Adipose tissue (tissue), 3 donors: ENCODE data around the gene CUL9. TPM values are rescaled to one million over a fixed set of nuclear protein-coding genes. Genes with fewer than 3 reads are reported as not detected.

Experiments used
- H3K27ac ChIP-seq: one replicate; pipeline ENCODE4 v1.5.1; 2013; ENCODE audit warnings: low read depth, low read length
- WGBS, 3 donors: extraction: QIAGEN DNeasy Blood & Tissue Kit; methylation state at CpG; one replicate each; pipeline ENCODE4 v1.1.7; 2013; 5-methylcytosine and 5-hydroxymethylcytosine counted together
- polyA plus RNA-seq, 3 donors: library from polyadenylated mRNA; stranded (reverse); fragments of 200-250 nt; gene quantifications; one replicate each; pipeline ENCODE4 v1.2.3, GENCODE V29; 2013
- donor health status: healthy with polysubstance abuse.
- donor health status: Bipolar disorder and iron deficiency.
- donor health status: healthy.

CUL9 gene
- polyA plus RNA-seq, 3 donors: 11.0 to 40.8 (median 20.4) TPM

DNA sequence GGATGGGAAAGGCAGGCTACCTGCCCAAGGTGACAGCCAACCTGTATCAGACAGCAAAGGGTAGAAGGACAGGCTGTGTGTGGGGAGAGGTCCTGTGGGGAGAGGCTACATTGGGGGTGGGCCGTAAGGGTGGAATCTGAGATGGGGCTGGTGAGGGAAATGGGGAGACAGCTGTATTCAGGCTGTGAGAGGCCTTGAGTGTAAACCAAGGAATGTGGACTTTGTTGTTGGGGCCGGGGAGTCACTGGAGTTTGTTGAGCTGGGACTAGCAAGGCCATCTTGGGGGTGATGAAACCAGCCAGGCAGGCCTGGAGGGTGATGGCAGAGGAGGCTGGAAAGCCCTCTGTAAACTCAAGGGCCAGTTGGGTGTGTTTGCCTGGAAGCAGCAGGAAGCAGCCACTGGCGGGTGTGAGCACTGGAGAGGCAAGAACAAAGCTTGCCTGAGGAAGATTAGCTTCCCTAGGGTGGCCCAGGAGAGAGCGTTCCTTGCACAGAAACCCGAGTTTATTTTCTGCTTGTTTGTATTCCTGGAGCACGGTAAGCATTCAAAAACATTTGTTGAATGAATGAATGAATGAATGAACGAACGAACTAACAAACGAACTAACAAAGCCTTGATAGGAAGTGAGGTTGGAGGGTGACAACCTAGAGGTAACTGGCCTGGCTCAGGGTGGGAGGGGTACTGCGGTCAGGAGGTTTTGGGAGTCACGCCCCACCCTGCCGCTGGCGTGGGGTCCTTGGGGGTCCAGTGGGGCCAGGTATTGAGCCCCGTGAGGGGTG is 80.2 kb downstream of the CUL9 start:
- H3K27ac ChIP-seq: no peak overlapping the region
- 80 to 83% (median 80%) methylated on average over 14 of the region's 14 CpGs for WGBS, 3 donors

DNA sequence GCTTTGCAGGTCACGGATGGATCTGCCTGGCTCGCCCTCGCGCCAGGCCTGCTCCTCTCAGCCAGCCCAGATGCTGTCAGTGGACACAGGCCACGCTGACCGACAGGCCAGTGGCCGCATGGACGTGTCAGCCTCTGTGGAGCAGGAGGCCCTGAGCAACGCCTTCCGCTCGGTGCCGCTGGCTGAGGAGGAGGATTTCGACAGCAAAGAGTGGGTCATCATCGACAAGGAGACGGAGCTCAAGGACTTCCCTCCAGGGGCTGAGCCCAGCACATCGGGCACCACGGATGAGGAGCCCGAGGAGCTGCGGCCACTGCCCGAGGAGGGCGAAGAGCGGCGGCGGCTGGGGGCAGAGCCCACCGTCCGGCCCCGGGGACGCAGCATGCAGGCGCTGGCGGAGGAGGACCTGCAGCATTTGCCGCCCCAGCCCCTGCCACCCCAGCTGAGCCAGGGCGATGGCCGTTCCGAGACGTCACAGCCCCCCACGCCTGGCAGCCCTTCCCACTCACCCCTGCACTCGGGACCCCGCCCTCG is 80.9 kb downstream of the CUL9 start:
- 88 to 91% (median 89%) methylated on average over 37 to 39 of the region's 39 CpGs for WGBS, 3 donors

GRCh38 chr6:43263314-43264178 is 81.5 kb downstream of the CUL9 start:
- H3K27ac ChIP-seq: no peak overlapping the region
- WGBS, 3 donors: 55 to 57% (median 57%) methylated on average over 12 of the region's 12 CpGs

More for the DNA sequence above, 80.9 kb downstream of the CUL9 start:
- no peak overlapping the region for H3K27ac ChIP-seq

DNA sequence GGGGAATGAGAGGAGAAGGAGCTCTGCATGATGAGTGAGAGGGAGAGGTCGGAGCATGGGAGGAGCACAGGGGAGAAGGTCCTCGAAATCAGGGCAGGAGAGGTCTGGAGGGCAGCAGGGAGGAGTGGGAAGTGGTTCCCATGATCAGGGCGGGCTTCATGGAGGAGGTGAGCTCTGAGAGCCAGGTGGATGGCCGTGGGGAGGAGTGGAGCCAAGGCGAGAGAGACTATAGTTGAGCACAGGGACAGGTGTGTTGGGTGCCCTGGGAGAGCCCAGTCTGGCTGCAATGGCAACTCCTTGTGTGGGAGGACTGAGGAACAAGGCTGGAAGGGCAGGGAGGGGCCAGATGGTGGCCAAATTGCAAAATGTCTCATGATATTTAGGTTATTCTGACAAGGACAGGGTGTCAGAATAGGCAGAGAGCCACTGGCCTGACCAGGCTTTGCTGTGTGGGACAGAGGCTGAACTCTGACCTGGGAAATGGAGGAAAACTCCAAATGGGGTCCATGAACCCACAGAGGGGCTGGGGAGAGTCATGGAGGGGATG is 82.7 kb downstream of the CUL9 start:
- no peak overlapping the region for H3K27ac ChIP-seq
- 83 to 90% (median 86%) methylated on average over 5 of the region's 5 CpGs for WGBS, 3 donors

DNA sequence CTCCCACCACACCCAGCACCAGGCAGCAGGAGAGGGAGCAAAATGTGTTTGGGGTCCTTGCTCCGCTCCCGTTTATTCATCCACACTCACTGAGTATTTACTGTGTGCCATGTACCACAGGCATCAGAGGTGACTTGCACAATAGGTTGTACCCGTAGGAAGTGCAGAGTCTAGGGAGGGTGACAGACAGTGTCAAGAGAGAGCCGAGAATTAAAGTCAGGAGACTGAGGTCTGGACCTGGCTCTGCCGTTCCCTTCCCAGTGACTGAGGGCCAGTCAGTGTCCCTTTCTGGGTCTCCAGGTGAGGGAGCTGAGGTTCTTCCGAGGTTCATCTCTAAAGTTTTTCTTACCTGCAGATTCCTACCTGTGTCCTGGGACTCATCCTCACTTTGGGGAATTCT is 83.6 kb downstream of the CUL9 start:
- H3K27ac ChIP-seq: no peak overlapping the region
- WGBS, 3 donors: 85 to 94% (median 93%) methylated on average over 6 of the region's 6 CpGs

GRCh38 chr6:43267619-43268354 is 85.8 kb downstream of the CUL9 start:
- WGBS, 3 donors: 39 to 84% (median 77%) methylated on average over 7 of the region's 7 CpGs
- no peak overlapping the region for H3K27ac ChIP-seq

DNA sequence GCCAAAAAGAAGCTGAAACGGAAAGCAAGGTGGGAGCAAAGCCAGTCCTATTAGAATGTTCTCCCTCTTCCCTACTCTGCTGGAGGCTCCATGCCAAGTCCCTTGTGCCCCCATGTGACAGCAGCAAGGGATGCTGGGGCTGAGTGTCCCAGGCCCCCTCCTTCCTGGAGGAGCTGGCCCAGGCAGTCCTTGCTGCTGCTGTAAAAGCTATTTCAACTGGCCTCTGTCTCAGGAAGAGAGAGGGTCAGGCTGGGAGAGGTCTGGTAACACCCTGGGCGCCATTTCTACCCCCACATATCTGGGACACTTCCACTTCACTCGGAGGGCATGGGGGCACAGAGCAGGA is 86.3 kb downstream of the CUL9 start:
- WGBS, 3 donors: 50 to 73% (median 51%) methylated on average over 3 of the region's 3 CpGs
- H3K27ac ChIP-seq: no peak overlapping the region

GRCh38 chr6:43268782-43269272 is 86.8 kb downstream of the CUL9 start:
- no peak overlapping the region for H3K27ac ChIP-seq
- WGBS, 3 donors: 60 to 76% (median 70%) methylated on average over 10 of the region's 10 CpGs

DNA sequence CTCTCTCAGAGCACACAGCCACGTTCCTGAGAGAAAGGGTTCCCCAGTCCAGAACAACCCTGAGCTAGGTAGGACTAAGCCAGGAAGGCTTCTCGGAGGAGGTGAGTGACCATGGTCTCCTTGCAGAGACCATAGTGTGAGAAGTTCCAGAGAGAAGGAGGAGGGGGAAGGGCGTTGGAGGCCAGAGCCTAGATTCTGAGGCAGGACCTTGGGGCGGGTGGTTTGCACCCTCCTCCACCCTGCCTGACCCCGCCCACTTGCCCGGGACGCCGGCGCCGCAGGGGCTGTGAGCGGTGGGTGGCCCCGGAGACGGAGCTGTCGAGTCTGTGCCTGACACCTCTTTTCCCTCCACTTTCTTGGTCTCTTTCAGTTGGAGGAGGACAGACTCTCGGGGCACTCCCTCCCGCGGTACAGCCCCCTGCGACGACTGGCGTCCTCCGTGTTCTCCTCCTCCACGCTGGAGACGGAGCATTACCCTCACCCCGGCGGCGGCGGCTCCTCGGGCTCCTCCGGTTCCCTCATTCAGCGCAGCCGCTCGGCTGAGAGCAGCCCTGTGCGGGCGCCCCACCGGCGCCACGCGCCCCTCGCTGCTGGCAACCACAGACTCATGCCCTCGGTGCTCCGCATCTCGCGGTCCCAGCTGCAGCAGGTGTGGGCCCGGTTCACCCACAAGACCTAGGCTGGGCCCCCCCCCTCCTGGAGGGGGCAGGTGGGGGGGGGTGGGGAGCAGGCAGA is 87.4 kb downstream of the CUL9 start:
- WGBS, 3 donors: 5 to 6% (median 6%) methylated on average over 38 to 44 of the region's 44 CpGs
- H3K27ac ChIP-seq: no peak overlapping the region

DNA sequence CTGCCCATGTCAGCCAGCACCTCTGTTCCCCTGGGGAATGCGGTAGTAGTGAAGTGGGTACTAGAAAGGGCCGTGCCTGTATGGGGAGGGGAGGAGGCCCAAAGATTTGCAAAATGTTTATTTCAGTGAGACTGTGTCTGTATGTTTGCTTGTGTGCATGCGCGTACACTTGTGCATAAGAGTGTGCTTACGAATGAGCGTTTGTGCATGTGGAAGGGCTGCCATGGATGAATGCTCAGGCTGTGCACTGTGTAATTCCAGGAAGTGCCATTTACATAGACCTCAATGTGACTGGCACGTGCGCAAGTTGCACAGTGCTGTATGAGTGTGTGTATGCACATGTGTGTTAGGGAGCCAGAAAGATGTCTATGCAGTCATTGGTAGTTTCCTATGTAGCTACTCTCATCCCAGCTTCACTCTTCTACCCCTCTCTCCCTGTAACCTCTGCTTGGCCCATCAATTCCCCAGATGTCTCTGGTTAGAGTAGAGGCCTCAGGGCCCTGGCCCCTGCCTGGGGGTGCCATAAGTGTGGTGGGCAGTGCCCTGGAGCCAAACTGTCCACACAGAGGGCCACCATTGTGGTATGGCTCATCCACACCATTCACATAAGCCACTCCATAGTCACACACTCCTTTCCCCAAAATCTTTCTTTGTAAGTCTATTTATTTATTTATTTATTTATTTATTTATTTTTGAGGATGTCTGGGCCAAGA is 89.3 kb downstream of the CUL9 start:
- no peak overlapping the region for H3K27ac ChIP-seq

DNA sequence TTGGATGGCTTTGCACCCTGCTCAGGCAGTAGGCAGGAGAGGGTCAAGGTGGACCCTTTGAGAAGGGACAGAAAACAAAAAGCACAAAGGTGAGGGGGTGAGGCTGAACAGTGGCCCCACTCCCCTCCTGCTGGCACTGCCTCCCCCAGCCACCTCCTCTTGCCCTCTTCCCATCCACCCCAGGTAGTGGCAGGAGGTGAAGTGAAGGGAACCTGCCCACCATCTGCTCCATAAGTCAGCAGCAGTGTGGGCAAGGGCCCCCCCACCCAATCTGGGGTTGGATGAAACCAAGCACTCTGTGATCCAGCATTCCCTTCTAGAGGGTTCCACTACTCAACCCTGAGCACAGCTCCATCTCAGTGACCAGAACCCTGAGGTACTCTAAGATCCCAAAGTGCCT is 89.9 kb downstream of the CUL9 start:
- H3K27ac ChIP-seq: no peak overlapping the region

More for the DNA sequence above, 89.3 kb downstream of the CUL9 start:
- WGBS, 3 donors: 85 to 91% (median 88%) methylated on average over 8 of the region's 8 CpGs

DNA sequence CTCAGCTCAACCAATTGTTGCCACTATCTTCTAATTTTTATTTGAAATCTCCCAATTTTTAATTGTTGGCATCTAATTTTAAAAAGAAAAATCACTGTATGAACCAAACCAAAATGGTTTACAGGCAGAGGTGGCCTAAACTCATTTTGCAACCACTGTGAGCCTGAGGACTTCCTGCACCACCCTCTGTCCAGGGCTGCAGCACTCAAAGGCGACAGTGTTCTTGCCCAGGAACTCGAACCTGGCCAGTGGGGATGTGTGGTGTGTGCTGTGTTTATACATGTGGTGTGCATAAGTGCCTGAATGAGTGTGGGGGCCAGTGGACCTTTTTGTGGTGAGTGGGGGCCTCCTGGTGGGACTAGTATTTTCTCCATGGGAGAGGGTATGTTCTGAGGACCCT is 91.7 kb downstream of the CUL9 start:
- H3K27ac ChIP-seq: no peak overlapping the region
- 60 to 68% (median 64%) methylated on average over 2 of the region's 2 CpGs for WGBS, 3 donors

Other genes with a start within 250 kb of the CUL9 start
- 100 to 1,000 TPM in 1 of 3 donors, 1 to 10 TPM in 1, under 1 TPM in 1; 0.34 to 267 (median 6.0) TPM for gene GNMT, start 221.4 kb upstream of the CUL9 start, polyA plus RNA-seq
- gene PEX6, start 203.0 kb upstream of the CUL9 start, polyA plus RNA-seq: 10 to 100 TPM; 11.4 to 21.5 (median 15.0) TPM
- gene PPP2R5D, start 197.6 kb upstream of the CUL9 start, polyA plus RNA-seq: 10 to 100 TPM; 17.5 to 31.5 (median 24.2) TPM
- 10 to 100 TPM; 39.7 to 90.3 (median 73.0) TPM for gene MEA1, start 168.2 kb upstream of the CUL9 start, polyA plus RNA-seq
- gene KLHDC3, start 167.9 kb upstream of the CUL9 start, polyA plus RNA-seq: 100 to 1,000 TPM in 1 of 3 donors, 10 to 100 TPM in 2; 44.6 to 108 (median 70.5) TPM
- gene RRP36, start 160.6 kb upstream of the CUL9 start, polyA plus RNA-seq: 10 to 100 TPM; 26.4 to 41.3 (median 29.9) TPM
- gene CUL7, start 128.3 kb upstream of the CUL9 start, polyA plus RNA-seq: 1 to 10 TPM; 8.9 to 9.6 (median 9.3) TPM
- gene MRPL2, start 122.8 kb upstream of the CUL9 start, polyA plus RNA-seq: 10 to 100 TPM; 43.6 to 77.5 (median 55.8) TPM
- gene KLC4, start 122.6 kb upstream of the CUL9 start, polyA plus RNA-seq: 10 to 100 TPM; 15.1 to 25.6 (median 17.8) TPM
- gene PTK7, start 105.9 kb upstream of the CUL9 start, polyA plus RNA-seq: 10 to 100 TPM in 2 of 3 donors, 1 to 10 TPM in 1; 6.6 to 15.7 (median 11.2) TPM
- gene SRF, start 10.9 kb upstream of the CUL9 start, polyA plus RNA-seq: 10 to 100 TPM; 12.1 to 57.9 (median 29.9) TPM
- 100 to 1,000 TPM in 2 of 3 donors, 10 to 100 TPM in 1; 95.0 to 136 (median 107) TPM for gene DNPH1, start 47.3 kb downstream of the CUL9 start, polyA plus RNA-seq
- under 1 TPM in 2 of 3 donors, not detected in 1; 0.01 to 0.10 TPM for gene TTBK1, start 61.3 kb downstream of the CUL9 start, polyA plus RNA-seq
- not detected for gene SLC22A7, start 116.1 kb downstream of the CUL9 start, polyA plus RNA-seq
- 1 to 10 TPM in 1 of 3 donors, under 1 TPM in 1, not detected in 1; 0.61 to 1.4 TPM for gene CRIP3, start 126.6 kb downstream of the CUL9 start, polyA plus RNA-seq
- 1 to 10 TPM; 3.9 to 6.7 (median 5.2) TPM for gene ZNF318, start 187.5 kb downstream of the CUL9 start, polyA plus RNA-seq
- gene ABCC10, start 245.3 kb downstream of the CUL9 start, polyA plus RNA-seq: 10 to 100 TPM in 2 of 3 donors, 1 to 10 TPM in 1; 8.2 to 13.7 (median 11.7) TPM